Measurements from ENCODE around the gene KCTD16. TPM values are rescaled to one million over a fixed set of nuclear protein-coding genes. Genes with fewer than 3 reads are reported as not detected.

The KCTD16 gene
- total RNA-seq, 1 donor from 2014 or later = 5.6 TPM

- H3K36me3 Mint-ChIP-seq (ENCODE audit: low read depth, unreplicated experiment) = no peaks in the 10 kb centered on the region
- Histone ChIP-seq H3K9ac (ENCODE audit: low read length) (no peak overlapping the region), H3K79me2 (ENCODE audit: insufficient read depth, low read length) (no peaks in the 10 kb centered on the region), H3K27me3 (ENCODE audit: insufficient read depth, low read length) (no peaks in the 10 kb centered on the region), H3K4me3 (ENCODE audit: insufficient read depth, low read depth, low read length) (no peak overlapping the region), H3K4me1 (ENCODE audit: insufficient read depth, low read length) (no peaks in the 10 kb centered on the region), H2AFZ (ENCODE audit: low read depth, low read length) (no peak overlapping the region), H3K36me3 (ENCODE audit: insufficient read depth, low read length) (no peaks in the 10 kb centered on the region), H3K27ac (ENCODE audit: low read depth, low read length) (no peak overlapping the region), H3K4me2 (ENCODE audit: low read length) (no peak overlapping the region), H3K9me3 (ENCODE audit: insufficient read depth, low read depth, low read length) (no peaks in the 10 kb centered on the region), H4K20me1 (ENCODE audit: insufficient read depth, low read length) (no peaks in the 10 kb centered on the region)
- no peak for FAIRE-seq
- H3K27ac Mint-ChIP-seq (ENCODE audit: unreplicated experiment) = no peak overlapping the region
- H3K27me3 Mint-ChIP-seq (ENCODE audit: low read depth, unreplicated experiment) = no peaks in the 10 kb centered on the region
- DNase-seq (ENCODE audit: low read depth) = no peak
- no peak overlapping the region for H3K4me3 Mint-ChIP-seq (ENCODE audit: unreplicated experiment)
- H3K9me3 Mint-ChIP-seq (ENCODE audit: unreplicated experiment) = peaks cover 6% of the 10 kb centered on the region
- no peaks in the 10 kb centered on the region for H3K4me1 Mint-ChIP-seq (ENCODE audit: low read depth, unreplicated experiment)
- TF ChIP-seq EZH2 (IDR thresholded peaks at IDR 0.05; ENCODE audit: insufficient read depth, low read length) = no peak
- TF ChIP-seq, protein P1, sequence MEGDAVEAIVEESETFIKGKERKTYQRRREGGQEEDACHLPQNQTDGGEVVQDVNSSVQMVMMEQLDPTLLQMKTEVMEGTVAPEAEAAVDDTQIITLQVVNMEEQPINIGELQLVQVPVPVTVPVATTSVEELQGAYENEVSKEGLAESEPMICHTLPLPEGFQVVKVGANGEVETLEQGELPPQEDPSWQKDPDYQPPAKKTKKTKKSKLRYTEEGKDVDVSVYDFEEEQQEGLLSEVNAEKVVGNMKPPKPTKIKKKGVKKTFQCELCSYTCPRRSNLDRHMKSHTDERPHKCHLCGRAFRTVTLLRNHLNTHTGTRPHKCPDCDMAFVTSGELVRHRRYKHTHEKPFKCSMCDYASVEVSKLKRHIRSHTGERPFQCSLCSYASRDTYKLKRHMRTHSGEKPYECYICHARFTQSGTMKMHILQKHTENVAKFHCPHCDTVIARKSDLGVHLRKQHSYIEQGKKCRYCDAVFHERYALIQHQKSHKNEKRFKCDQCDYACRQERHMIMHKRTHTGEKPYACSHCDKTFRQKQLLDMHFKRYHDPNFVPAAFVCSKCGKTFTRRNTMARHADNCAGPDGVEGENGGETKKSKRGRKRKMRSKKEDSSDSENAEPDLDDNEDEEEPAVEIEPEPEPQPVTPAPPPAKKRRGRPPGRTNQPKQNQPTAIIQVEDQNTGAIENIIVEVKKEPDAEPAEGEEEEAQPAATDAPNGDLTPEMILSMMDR (IDR thresholded peaks at IDR 0.05; ENCODE audit: insufficient read depth, low read depth, low read length) = no peak
Measured at GRCh38 chr5:144386315-144386714, 215.6 kb downstream of the KCTD16 start.

GRCh38 chr5:144390133-144390532 is 219.5 kb downstream of the KCTD16 start:
- no peaks in the 10 kb centered on the region for H3K36me3 ChIP-seq (ENCODE audit: insufficient read depth, low read length)
- no peaks in the 10 kb centered on the region for H3K9me3 ChIP-seq (ENCODE audit: insufficient read depth, low read depth, low read length)
- Mint-ChIP-seq H3K27me3 (ENCODE audit: low read depth, unreplicated experiment) (no peaks in the 10 kb centered on the region), H3K36me3 (ENCODE audit: low read depth, unreplicated experiment) (no peaks in the 10 kb centered on the region), H3K27ac (ENCODE audit: unreplicated experiment) (no peak overlapping the region), H3K4me3 (ENCODE audit: unreplicated experiment) (no peak overlapping the region), H3K9me3 (ENCODE audit: unreplicated experiment) (no peaks in the 10 kb centered on the region), H3K4me1 (ENCODE audit: low read depth, unreplicated experiment) (no peaks in the 10 kb centered on the region)
- no peak for TF ChIP-seq EZH2 (IDR thresholded peaks at IDR 0.05; ENCODE audit: insufficient read depth, low read length)
- TF ChIP-seq, protein P1 (IDR thresholded peaks at IDR 0.05; ENCODE audit: insufficient read depth, low read depth, low read length) = peak; percentile 21
- no peak overlapping the region for H2AFZ ChIP-seq (ENCODE audit: low read depth, low read length)
- no peaks in the 10 kb centered on the region for H3K79me2 ChIP-seq (ENCODE audit: insufficient read depth, low read length)
- H4K20me1 ChIP-seq (ENCODE audit: insufficient read depth, low read length) = no peaks in the 10 kb centered on the region
- no peaks in the 10 kb centered on the region for H3K4me1 ChIP-seq (ENCODE audit: insufficient read depth, low read length)
- no peak for FAIRE-seq
- H3K27me3 ChIP-seq (ENCODE audit: insufficient read depth, low read length) = no peaks in the 10 kb centered on the region
- H3K4me3 ChIP-seq (ENCODE audit: insufficient read depth, low read depth, low read length) = no peak overlapping the region
- no peak for DNase-seq (ENCODE audit: low read depth)
- H3K4me2 ChIP-seq (ENCODE audit: low read length) = no peak overlapping the region
- H3K27ac ChIP-seq (ENCODE audit: low read depth, low read length) = no peak overlapping the region
- H3K9ac ChIP-seq (ENCODE audit: low read length) = no peak overlapping the region

DNA sequence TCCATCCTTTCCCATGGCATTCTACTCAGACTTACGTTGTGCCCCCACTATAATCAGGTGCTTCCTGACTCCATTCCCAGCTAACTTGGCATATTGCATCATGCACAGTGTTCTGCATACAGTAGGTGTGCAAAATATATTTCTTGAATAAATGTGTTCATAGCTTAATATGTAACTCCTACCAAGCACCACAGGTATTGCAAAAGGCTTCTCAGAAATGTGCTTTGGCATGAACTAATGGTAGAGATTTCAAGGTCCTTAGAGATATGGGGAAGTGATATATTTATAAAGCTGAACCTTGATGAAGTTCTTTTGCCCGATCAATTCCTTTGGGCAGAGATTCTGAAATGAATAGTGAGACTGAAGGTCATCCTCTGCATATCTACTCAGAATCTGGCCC is 220.4 kb downstream of the KCTD16 start:
- H3K4me2 ChIP-seq (ENCODE audit: low read length) = no peak overlapping the region
- Mint-ChIP-seq H3K4me1 (ENCODE audit: low read depth, unreplicated experiment) (no peaks in the 10 kb centered on the region), H3K27ac (ENCODE audit: unreplicated experiment) (no peak overlapping the region), H3K9me3 (ENCODE audit: unreplicated experiment) (no peaks in the 10 kb centered on the region), H3K27me3 (ENCODE audit: low read depth, unreplicated experiment) (no peaks in the 10 kb centered on the region), H3K4me3 (ENCODE audit: unreplicated experiment) (no peak overlapping the region), H3K36me3 (ENCODE audit: low read depth, unreplicated experiment) (no peaks in the 10 kb centered on the region)
- H2AFZ ChIP-seq (ENCODE audit: low read depth, low read length) = no peak overlapping the region
- H3K79me2 ChIP-seq (ENCODE audit: insufficient read depth, low read length) = no peaks in the 10 kb centered on the region
- no peaks in the 10 kb centered on the region for H4K20me1 ChIP-seq (ENCODE audit: insufficient read depth, low read length)
- no peak for FAIRE-seq
- no peaks in the 10 kb centered on the region for H3K27me3 ChIP-seq (ENCODE audit: insufficient read depth, low read length)
- H3K9ac ChIP-seq (ENCODE audit: low read length) = no peak overlapping the region
- no peaks in the 10 kb centered on the region for H3K36me3 ChIP-seq (ENCODE audit: insufficient read depth, low read length)
- TF ChIP-seq, protein P1 (IDR thresholded peaks at IDR 0.05; ENCODE audit: insufficient read depth, low read depth, low read length) = no peak
- no peak for TF ChIP-seq EZH2 (IDR thresholded peaks at IDR 0.05; ENCODE audit: insufficient read depth, low read length)
- H3K9me3 ChIP-seq (ENCODE audit: insufficient read depth, low read depth, low read length) = no peaks in the 10 kb centered on the region
- no peak for DNase-seq (ENCODE audit: low read depth)
- no peaks in the 10 kb centered on the region for H3K4me1 ChIP-seq (ENCODE audit: insufficient read depth, low read length)
- H3K27ac ChIP-seq (ENCODE audit: low read depth, low read length) = no peak overlapping the region
- H3K4me3 ChIP-seq (ENCODE audit: insufficient read depth, low read depth, low read length) = no peak overlapping the region
